Endometrial microvascular endothelial cells (primary cell): Measurements from ENCODE around the gene ZW10. TPM values are rescaled to one million over a fixed set of nuclear protein-coding genes. Genes with fewer than 3 reads are reported as not detected.
"Not testable (repeated sequence)": the region's sequence is repeated elsewhere in the genome, so short reads cannot be mapped to it uniquely, and the experiment has no call there.

Source experiments
- in situ Hi-C: cut with HindIII; loops from 2 replicates; pipeline ENCODE4 v1.10.0; 2017; ENCODE audit warnings: low sequenced_read_pairs, low pct_unique_long_range_greater_than_20kb; ENCODE audit errors: inconsistent ontology term
- total RNA-seq: library from RNA; depleted of rRNA; stranded (reverse); fragments of >200 nt; gene quantifications from one replicate; pipeline ENCODE4 v1.2.3, GENCODE V29; 2015; ENCODE audit errors: inconsistent ontology term

The ZW10 gene
- total RNA-seq, 1 donor from 2014 or later: 26.6 TPM

DNA sequence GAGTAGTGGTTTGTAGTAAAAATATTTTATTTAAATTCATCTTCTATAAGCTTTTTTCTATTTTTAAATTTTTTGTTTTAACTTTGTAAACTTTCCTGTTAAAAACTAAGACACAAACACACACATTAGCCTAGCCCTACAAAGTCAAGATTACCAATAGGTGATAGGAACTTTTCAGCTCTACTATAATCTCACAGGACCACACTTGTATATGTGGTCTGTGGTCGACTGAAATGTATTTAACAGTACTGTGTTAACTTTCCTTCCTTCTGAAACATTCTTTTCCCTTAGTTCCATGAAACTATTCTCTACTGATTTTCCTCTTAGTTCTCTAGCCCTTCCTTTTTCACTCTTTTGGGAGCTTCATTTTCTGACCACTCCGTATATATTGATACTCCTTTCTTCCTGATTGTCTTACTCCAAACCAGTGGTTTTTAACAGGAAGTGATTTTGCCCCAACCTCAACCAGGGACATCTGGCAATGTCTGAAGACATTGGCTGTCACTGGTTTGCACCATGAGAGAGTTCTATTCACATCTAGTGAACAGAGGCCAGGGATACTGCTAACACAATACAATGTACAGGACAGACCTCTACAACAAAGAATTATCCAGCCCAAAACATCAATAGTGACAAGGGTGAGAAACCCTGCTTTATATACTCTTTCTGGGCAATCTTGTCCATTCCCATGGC, 8.8 kb downstream of the ZW10 start:
- in situ Hi-C loops: no loop called here

DNA sequence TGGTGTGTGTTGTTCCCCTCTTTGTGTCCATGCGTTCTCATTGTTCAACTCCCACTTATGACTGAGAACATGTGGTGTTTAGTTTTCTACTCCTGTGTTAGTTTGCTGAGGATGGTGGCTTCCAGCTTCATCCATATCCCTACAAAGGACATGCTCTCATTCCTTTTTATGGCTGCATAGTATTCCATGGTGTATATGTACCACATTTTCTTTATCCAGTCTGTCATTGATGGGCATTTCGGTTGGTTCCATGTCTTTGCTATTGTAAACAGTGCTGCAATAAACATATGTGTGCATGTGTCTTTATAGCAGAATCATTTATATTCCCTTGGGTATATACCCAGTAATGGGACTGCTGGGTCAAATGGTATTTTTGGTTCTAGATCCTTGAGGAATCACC, 10.5 kb downstream of the ZW10 start:
- in situ Hi-C loops: not testable (repeated sequence)

DNA sequence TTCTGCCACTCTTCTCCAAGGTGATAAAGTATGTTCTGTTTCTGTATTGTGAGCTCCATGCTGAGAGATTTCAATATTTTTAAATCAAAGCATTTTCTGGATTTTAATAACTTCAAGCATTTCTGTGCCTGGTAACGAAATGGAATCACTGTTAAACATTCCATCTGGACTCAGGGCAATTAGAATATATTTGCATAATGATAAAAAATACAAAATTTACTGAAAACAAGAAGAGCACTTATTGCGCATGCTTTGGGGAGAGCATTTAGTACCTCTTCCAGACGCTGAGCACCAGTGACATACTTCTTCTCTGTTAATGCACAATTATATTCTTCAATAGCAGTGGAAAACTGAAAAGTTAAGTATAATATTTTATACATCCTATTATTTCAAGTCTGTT, 13.3 kb downstream of the ZW10 start:
- in situ Hi-C loops: no loop called here

DNA sequence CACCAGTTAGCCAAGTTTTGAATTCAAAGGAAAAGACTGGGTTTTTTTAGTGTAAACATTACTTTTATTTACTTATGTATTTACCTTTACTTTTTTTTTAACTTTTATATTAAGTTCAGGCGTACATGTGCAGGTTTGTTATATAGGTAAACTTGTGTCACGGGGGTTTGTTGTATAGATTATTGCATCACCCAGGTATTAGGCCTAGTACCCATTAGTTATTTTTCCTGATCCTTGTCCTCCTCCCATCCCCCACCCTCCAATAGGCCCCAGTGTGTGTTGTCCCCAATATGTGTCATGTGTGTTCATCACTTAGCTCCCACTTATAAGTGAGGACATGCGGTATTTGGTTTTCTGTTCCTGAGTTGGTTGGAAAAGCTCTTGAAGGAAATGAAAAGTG, 20.6 kb downstream of the ZW10 start:
- in situ Hi-C loops: no loop called here

GRCh38 chr11:113736323-113736722, 37.2 kb downstream of the ZW10 start:
- in situ Hi-C loops: no loop called here

- in situ Hi-C loops: no loop called here
These were observed 41.4 kb downstream of the ZW10 start for GRCh38 chr11:113732092-113732491.

GRCh38 chr11:113730887-113731726, 42.4 kb downstream of the ZW10 start:
- in situ Hi-C loops: no loop called here

DNA sequence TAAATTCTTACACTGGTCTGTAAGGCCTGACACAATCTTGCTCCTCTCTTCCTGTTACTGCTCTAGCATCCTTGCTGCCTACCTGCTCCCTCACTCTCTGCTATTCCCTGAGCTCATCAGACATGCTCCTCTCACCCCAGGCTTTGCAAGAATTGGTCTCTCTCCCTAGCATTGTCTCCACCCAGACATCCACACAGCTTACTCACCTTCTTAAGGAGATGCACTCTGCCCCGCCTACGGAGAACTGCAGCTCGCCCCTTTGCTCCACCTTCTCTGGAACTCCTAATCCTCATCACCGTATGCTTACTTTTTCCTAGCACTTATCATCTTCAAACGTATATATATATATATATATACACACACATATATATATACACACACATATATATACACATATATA, 44.0 kb downstream of the ZW10 start:
- in situ Hi-C loops: no loop called here

- in situ Hi-C loops: no loop called here
These were observed 44.7 kb downstream of the ZW10 start for GRCh38 chr11:113728814-113729213.

GRCh38 chr11:113725913-113726312, 47.6 kb downstream of the ZW10 start:
- in situ Hi-C loops: no loop called here

- in situ Hi-C loops: no loop called here
These were observed 48.1 kb downstream of the ZW10 start for GRCh38 chr11:113725407-113725806.

- in situ Hi-C loops: no loop called here
These were observed 48.7 kb downstream of the ZW10 start for GRCh38 chr11:113724778-113725177.

DNA sequence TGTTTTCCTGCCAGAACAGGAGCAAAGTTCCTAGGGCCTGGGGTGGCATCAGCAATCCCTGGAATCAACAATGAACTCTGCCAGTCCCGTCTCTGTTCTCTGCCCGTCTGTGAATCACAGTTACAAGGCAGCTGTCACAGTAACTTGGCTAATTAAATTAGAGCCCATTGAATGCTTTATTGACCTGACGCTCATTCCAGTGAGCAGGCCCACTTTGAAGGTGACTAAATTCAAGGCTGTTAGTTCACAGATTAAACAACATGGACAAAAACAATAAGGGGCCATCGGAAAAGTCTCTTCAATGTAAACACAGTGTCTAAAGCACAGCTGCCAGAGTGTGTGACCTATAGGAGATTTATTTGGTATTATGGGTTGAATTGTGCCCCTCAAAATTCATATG, 49.7 kb downstream of the ZW10 start:
- in situ Hi-C loops: no loop called here

- in situ Hi-C loops: no loop called here
These were observed 50.6 kb downstream of the ZW10 start for GRCh38 chr11:113722934-113723333.

GRCh38 chr11:113722221-113722620, 51.3 kb downstream of the ZW10 start:
- in situ Hi-C loops: no loop called here

DNA sequence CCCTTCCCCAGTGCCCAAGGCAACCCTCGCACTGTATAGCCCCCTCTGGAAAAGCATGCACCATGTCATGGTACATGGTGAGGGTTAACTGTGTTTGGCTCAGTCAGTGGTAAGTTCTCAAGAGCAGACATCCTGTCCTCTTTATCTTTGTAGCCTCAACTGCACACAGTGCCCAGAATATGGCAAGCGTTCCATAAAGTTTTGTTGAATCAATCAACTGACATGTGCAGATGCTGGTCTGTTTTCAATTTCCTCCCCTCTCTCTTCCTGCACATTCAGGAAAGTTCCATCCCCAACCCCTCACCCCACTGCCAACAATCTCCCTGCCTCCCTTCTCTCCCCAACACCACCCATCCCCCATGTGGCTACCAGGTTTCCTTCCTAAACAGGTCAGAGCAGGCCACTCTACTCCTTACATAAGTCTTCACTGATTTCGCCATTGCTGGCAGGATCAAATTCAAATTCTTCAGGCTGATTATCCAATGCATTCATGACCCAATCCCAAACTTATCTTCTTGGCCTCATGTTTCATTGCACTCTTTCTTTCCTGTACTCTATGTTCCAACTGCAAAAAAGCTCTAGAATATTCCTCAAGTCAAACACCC, 51.9 kb downstream of the ZW10 start:
- in situ Hi-C loops: no loop called here

DNA sequence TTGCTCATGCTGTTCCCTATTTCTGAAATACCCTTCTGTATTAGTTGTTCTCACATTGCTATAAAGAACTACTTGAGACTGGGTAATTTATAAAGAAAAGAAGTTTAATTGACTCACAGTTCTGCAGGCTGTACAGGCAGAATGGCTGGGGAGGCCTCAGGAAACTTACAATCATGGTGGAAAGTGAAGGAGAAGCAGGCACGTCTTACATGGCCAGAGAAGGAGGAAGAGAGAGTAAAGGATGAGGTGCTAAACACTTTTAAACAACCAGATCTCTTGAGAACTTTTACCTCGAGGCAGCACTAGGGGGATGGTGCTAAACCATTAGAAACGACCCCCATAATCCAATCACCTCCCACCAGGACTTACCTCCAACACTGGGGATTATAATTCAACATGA, 53.0 kb downstream of the ZW10 start:
- in situ Hi-C loops: not testable (repeated sequence)

- in situ Hi-C loops: no loop called here
These were observed 57.4 kb downstream of the ZW10 start for GRCh38 chr11:113715882-113716625.

- in situ Hi-C loops: no loop called here
These were observed 58.2 kb downstream of the ZW10 start for GRCh38 chr11:113715273-113715672.
